T-helper 1 cell treated with Interleukin-12 subunit alpha and Interleukin-12 subunit beta and Interleukin-4 antibody, amounts not matched to agents 30 ng/mL and 1 ng/mL, for 36 hours (primary cell): ENCODE measurements around the gene FBXO47. TPM values are rescaled to one million over a fixed set of nuclear protein-coding genes. Genes with fewer than 3 reads are reported as not detected.

ENCODE experiments used
- intact Hi-C: fragments of 100-400 bp; cut with micrococcal nuclease; formaldehyde crosslinking; loops from one replicate; pipeline ENCODE4 v1.15.1; 2024
- total RNA-seq: library from RNA; stranded (reverse); gene quantifications from 2 replicates; pipeline ENCODE4 v1.2.3, GENCODE V29; 2022

FBXO47 gene, protein sequence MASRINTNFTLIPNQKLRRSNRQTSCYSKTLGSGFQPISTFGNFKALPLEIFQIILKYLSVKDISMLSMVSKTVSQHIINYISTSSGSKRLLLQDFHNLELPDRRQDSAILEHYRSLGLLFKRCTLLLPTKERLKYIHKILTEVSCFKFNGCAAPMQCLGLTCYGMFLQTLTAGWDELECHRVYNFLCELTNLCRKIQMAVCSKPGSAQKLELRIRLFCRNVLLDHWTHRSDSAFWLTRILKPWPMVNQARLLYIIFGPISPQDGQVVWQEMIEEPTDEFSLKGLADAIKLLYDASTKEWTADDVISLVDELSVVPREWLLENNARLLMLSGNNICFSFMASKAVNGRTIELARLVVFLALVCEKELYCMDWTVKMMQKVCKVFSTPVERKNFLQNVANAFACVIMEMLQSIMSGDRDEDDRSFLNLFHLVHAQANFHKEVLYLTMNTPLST
- not detected in 2 replicates for total RNA-seq

- intact Hi-C loops = loop anchor here (1.0 kb wide), 2 partner anchors 97 to 114 kb away; partner anchors contain the start of genes LASP1 and RPL23
Observed at GRCh38 chr17:38967290-38967738, at the start of gene FBXO47. Gene FBXO47, minus strand, starts transcription at chr17:38967403. Its CDS starts 4,378 bp downstream, at chr17:38963025.

DNA sequence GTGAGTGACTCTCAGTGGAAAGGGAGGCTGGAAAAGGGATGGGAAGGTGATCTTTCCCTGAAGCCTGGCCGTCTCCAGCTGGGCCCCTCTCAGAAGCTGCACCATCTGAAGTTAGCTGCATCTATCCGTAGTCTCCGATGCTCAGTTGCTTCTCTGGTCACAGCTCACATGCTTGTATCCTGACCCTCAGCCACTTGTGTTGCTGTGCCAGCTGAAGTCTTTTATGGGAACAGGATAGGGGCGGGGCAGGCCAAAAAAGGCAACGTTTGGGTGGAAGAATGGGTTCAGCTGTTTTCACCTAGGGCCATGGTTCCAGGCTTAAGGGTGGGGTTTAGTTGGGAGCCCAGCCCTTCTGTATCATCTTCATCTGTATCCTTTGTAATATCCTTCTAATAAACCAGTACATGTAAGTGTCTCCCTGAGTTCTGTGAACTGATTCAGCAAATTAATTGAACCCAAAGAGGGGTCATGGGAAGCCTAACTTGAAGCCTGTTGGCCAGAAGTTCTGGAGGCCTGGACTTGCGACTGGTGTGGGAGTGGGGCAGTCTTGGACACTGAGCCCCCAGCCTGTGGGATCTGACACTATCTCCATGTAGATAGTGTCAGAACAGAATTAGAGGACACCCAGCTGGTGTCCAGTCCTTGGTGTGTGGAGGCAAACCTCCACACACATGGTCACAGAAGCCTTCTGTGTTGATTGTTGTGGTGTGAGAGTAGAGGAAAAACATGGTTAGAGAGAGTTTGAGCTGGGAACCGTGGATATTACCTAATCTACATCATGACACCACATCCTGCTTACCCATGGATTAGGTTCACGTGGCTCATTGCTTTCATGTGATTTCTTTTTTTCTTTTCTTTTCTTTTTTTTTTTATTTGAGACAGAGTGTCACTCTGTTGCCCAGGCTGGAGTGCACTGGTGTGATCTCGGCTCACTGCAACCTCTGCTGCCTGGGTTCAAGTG is 49.3 kb upstream of the FBXO47 start:
- intact Hi-C loops = loop anchor here (5.0 kb wide), 1 partner anchor 41 kb away; no protein-coding TSS in a partner anchor

- intact Hi-C loops = loop anchor here (5.0 kb wide), 1 partner anchor 42 kb away; no protein-coding TSS in a partner anchor
Observed at GRCh38 chr17:39015546-39015935, 48.3 kb upstream of the FBXO47 start.

- intact Hi-C loops = loop anchor here (5.0 kb wide), 1 partner anchor 42 kb away; no protein-coding TSS in a partner anchor
Observed at GRCh38 chr17:39014795-39015545, 47.8 kb upstream of the FBXO47 start.

DNA sequence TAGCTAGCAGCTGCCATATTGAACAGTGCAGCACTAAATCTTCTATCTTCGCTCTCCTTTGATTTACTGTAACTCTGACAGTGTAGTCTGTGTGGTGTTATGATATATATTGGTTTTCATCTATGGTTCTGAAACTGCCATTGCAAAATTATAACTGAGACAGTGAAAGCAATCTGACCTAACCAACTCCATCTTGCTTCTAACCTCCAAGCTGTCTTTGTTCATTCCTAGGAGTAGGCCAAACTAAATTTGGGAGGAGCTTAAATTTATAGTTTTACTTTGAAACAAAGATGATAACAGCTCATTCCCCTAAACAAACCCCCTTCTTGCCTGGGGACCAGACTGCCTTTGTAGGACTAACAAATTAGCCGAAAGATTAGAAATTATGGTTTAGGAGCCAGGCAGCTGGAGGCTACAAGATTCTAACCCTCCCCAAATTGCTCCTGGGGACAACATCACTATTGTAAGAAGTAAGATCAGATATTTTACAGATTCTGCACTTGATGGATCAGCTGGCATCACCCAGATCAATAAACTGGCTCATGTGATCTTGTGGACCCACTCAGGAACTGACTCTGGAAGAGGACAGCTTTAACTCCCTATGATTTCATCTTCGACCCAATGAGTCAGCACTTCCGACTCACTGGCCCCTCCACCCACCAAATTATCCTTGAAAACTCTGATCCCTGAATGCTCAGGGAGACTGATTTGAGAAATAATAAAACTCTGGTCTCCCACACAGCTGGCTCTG is 47.0 kb upstream of the FBXO47 start:
- intact Hi-C loops = no loop called here

DNA sequence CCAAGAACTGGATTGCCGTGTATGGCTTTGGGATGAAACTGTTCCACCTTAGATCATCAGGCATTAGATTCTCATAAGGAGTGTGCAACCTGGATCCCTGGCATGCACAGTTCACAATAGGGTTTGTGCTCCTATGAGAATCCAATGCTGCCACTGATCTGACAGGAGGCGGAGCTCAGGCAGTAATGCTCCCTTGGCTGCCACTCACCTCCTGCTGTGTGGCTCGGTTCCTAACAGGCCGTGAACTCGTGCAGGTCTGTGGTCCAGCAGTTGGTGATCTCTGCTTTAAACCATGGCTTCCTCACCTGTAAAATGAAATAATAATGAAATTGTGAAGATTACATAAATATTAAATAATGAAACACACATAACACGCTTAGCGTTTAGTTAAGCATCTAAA is 45.5 kb upstream of the FBXO47 start:
- intact Hi-C loops = no loop called here

DNA sequence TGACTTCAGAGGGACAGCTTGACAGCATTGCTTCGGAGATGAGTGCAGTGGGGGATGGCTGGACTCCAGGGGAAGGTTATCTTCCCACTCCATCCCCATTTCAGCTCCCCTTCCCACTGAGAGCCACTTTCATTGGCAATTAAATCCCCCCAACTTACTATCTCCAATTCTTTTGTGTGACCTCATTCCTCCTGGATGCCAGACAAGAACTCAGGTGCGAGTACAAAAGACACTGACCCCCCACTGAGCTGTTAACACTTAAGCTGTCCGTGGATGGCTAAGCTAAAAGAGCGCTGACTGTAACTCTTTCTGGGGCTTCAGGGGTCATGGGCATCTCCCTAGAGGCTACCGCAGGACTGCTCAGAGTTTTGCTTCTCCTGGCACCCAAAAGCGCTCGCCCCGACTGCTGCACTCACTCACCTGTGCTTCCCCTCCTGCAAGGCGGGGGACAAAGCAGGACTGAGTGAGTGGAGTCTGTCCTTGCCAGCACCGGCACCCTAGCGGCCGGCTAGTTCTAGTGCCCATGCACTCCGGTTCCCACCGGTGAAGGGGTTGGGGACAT is 44.8 kb upstream of the FBXO47 start:
- intact Hi-C loops = no loop called here

DNA sequence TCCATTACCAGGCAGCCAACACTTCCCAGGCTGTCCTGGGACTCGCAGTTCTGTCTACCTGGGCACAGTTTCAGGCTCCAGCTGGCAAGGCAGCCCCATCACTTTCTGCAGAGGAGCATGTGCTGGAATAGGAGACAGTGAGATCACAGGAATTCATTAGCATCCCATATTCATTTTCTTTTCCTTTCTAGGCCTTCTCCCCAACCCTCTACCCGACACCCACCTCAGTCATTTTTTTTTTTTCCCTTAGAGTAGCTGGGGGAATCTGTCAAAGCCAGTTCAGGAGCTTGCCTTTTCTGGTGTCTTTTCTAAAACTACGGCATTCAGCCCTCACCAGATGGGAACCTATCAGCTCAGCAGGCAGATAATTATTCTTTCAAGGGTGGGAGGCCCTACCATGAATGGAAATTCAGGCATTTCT is 42.4 kb upstream of the FBXO47 start:
- intact Hi-C loops = no loop called here

DNA sequence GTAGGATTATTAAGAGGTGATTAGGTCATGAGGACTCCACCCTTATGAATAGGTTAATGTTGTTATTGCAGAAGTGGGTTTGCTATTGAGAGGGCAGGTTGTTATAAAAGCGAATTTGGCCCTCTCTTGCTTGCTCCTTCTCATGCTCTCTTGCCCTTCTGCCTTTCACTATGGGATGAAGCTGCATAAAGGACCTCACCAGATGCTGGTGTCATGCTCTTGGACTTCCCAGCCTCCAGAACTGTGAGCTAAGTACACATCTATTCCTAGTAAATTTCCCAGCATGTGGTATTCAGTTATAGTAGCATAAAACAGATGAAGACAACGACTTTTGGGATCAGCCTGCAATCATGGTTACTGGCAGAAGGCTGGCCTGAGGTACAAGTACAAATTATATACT is 41.4 kb upstream of the FBXO47 start:
- intact Hi-C loops = no loop called here

GRCh38 chr17:39002991-39003715 is 36.0 kb upstream of the FBXO47 start:
- intact Hi-C loops = no loop called here

GRCh38 chr17:39001703-39002637 is 34.8 kb upstream of the FBXO47 start:
- intact Hi-C loops = no loop called here

DNA sequence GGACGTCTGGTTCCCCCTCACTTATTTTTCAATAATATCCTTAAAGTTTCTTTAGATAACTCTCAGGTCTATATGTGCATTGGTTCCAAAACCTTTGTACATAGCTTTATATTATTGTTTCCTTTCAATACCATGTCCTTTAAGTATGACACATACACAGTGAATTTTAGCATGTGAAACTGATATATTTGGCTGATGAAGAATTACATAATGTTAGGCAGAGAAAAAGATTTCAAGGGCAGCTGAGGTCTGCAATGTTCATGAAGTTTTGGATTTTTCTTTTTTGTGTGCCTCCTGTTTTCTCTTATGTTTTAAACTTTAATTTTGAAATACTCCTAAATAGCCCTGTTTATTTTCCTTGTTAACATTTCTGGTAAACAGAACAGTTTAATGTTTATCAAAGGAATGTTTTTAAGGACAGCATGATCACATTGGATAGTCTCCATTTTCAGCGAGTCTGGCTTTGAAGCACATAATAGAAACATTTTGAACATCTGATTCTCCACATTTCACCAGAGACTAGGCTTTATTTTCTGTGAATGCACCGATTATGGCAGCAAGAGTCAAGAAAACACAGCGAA is 32.9 kb upstream of the FBXO47 start:
- intact Hi-C loops = no loop called here

DNA sequence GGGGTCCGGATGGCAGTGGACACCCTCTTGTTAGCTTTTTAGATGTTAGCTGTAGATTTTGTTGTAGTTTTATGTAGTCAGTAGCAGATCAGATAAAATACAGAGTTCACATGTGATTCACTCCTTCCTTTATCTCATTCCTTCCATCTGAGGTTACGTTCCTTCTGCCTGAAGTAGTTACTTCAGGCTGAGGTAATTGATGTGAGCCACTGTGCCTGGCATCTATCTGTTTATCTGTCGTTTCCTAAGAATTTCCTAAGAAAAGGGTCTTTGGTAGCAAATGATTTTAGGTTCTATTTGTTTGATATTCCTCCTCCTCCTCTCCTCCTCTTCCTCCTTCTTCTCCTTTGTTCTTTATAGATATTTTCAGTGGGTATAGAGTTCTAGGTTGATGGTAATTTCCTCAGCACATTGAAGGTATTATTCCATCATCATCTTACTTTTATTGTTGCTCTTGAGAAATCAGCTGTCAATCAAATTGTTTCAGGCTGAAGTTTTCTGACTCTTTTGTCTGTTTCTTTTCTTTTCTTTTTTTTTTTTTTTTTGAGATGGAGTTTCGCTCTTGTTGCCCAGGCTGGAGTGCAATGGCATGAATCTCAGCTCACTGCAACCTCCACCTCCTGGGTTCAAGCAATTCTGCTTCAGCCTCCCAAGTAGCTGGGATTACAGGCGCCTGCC is 29.6 kb upstream of the FBXO47 start:
- intact Hi-C loops = no loop called here

- intact Hi-C loops = no loop called here
Observed at GRCh38 chr17:38994026-38994425, 26.8 kb upstream of the FBXO47 start.

- intact Hi-C loops = no loop called here
Observed at GRCh38 chr17:38984666-38985065, 17.5 kb upstream of the FBXO47 start.

DNA sequence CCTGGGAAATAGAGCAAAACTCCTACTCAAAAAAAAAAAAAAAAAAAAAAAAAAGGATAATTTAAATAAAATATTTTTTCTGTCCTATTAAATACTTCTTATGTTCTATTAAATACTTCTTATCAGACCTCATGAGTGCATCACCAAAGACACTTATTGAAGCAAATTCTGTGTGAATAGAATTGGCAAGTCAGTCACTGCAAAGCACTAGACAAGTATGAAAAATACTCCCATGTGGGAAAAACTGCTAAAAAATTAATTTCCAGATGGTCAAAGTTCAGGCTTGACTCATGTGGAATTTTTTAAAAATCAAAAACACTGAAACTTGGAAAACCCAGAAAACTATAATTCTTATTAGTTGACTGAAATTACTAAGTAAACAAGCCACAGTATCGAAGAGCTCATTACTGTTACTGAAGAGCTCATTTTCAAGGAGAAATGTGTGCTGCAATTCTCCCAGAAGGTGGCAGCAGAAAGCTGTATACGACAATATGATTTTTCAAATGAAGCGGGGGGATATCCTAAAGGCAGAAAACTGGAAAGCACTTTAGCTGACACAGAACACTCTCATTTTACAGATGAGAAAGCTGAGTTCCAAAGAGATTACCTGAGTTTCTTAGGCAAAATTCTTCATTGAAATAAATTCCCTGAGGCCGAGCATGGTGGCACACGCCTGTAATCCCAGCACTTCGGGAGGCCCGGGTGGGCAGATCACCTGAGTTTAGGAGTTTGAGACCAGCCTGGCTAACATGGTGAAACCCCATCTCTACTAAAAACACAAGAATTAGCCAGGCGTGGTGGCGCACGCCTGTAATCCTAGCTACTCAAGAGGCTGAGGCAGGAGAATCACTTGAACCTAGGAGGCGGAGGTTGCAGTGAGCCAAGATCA is 15.9 kb upstream of the FBXO47 start:
- intact Hi-C loops = loop anchor here (1.0 kb wide), 5 partner anchors 74 to 261 kb away; no protein-coding TSS in a partner anchor
